ENCODE data around the gene ACKR1. TPM values are rescaled to one million over a fixed set of nuclear protein-coding genes. Genes with fewer than 3 reads are reported as not detected.

The ACKR1 gene, protein sequence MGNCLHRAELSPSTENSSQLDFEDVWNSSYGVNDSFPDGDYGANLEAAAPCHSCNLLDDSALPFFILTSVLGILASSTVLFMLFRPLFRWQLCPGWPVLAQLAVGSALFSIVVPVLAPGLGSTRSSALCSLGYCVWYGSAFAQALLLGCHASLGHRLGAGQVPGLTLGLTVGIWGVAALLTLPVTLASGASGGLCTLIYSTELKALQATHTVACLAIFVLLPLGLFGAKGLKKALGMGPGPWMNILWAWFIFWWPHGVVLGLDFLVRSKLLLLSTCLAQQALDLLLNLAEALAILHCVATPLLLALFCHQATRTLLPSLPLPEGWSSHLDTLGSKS
- not detected for polyA plus RNA-seq (2012; ENCODE audit: insufficient read depth, insufficient read length)

DNA sequence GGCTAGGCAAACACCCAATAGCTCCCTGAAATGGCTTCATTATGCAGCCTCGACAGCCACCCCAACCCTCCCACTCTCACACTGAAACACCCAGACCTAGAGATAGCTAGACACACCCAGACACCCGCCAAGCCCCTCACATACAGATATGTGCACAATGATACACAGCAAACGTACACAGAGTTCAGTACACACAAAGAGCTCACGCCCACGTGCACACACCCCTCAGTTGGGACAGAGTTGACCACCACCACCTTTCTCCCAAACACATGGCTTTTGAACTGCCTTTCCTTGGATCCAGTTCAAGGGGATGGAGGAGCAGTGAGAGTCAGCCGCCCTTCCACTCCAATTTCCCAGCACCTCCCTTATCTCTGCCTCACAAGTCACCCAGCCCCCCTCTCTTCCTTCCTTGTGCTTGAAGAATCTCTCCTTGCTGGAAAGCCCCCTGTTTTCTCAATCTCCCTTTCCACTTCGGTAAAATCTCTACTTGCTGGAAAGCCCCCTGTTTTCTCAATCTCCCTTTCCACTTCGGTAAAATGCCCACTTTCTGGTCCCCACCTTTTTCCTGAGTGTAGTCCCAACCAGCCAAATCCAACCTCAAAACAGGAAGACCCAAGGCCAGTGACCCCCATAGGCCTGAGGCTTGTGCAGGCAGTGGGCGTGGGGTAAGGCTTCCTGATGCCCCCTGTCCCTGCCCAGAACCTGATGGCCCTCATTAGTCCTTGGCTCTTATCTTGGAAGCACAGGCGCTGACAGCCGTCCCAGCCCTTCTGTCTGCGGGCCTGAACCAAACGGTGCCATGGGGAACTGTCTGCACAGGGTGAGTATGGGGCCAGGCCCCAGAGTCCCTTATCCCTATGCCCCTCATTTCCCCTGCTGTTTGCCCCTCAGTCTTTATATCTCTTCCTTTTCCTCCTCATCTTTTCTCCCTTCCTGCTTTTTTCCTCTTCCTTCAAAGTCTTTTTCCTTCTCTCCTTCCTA is at the start of gene ACKR1:
Gene ACKR1 (plus strand): TSS at position 715 of the 981 bp plus-strand sequence. CDS start 85 bp downstream, at position 800.
- DNase-seq (ENCODE audit: low read depth, low spot score), result no peak
- no peak within 1 kb of the TSS for H3K4me3 ChIP-seq (ENCODE audit: low read length)

DNA sequence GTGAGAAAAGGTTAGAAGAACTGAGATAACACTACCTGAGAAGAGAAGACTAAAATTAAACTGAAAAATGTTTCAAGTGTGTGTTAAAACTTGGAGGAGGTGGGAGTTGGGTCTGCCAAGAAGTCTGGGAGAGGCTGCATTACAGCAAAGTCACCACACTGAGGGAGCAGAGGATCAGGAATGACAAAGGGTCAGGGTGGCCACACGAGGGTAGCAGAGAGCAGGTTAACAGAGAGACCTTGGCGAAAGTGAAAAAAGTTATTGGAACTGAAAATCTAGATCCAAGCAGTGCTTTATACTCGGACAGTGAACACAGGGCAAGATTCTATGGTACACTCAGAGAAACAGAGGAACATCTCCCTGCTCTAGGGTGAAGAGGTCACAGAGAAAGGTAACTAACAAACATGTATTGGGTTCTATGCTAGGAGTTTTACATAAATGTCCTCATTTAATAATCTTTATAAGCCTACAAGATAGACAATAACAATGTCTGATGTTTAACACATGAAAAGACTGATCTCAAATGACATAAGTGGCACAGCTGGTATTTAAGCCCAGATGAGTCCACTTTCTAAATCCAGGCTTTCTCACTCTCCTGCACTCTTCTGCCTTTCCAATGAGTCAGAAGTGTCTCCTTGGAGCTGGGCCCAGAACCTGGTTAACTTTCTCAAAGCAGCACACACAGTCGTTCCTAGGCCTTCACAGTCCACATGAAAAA is 43.5 kb upstream of the ACKR1 start:
- DNase-seq (ENCODE audit: low read depth, low spot score), result peak; percentile 55
- no peak overlapping the region for H3K4me3 ChIP-seq (ENCODE audit: low read length)

- H3K4me3 ChIP-seq (ENCODE audit: low read length), result no peak overlapping the region
- no peak for DNase-seq (ENCODE audit: low read depth, low spot score)
Measured at GRCh38 chr1:159161719-159162026, 43.0 kb upstream of the ACKR1 start.

DNA sequence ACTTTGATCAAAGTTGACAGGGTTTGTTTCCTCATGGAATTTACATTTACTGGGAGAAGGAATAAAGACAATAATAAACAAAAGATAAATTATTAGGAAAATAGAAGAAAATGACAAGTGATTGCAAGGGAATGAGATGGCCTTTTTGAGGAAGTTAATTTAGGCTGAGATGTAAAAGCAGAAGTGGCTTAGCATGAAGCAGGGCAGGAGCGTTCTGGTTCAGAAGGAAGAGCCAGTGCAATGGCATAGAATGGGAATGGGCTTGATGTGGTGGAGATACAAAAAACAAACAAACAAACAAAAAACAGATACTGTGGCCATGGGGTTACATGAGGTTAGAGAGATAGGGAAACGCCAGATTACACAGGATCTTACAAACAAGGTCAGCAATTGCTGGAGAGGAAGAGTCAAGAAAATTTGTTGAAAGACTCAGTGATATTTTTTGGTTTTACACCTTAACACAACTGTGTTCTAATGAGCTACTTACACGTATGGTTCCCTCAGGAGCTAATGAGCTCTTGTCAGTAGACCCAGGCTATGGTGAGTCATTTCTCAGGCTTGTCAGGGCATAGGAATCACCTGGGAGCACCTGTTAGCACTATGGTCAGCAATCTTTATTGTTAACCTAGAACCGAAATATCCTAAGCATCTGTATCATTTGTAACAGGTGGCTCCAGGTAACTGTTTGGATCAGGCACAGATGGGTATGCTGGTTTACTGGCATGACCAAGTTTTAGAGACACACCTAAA is 42.0 kb upstream of the ACKR1 start:
- no peak overlapping the region for H3K4me3 ChIP-seq (ENCODE audit: low read length)
- no peak for DNase-seq (ENCODE audit: low read depth, low spot score)

- H3K4me3 ChIP-seq (ENCODE audit: low read length), result no peak overlapping the region
- no peak for DNase-seq (ENCODE audit: low read depth, low spot score)
Measured at GRCh38 chr1:159163614-159164228, 41.0 kb upstream of the ACKR1 start.

DNA sequence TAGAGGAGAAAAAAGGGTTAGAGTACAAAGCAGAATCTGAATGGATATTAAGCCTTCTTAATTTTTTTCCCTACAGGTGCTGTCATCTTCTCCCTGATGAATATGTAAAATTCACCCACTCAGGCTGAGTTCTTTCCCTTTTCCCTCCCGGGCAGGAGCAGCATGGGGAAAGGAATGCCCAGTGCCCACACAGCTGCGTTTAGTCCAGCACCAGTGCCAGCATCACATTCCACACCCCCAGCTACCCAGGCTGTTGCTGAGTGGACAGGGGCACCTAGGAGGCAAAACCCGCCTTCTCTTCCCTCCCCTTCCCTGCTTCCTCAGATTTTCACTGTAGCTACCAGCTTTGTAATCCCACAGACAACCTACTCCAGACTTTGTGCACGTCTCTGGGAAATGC is 36.6 kb upstream of the ACKR1 start:
- DNase-seq (ENCODE audit: low read depth, low spot score), result no peak
- no peak overlapping the region for H3K4me3 ChIP-seq (ENCODE audit: low read length)

- no peak for DNase-seq (ENCODE audit: low read depth, low spot score)
- no peak overlapping the region for H3K4me3 ChIP-seq (ENCODE audit: low read length)
Measured at GRCh38 chr1:159170639-159171038, 34.0 kb upstream of the ACKR1 start.

- no peak within 1 kb of the TSS for H3K4me3 ChIP-seq (ENCODE audit: low read length)
- DNase-seq (ENCODE audit: low read depth, low spot score), result no peak
Measured at GRCh38 chr1:159171254-159171687, 33.4 kb upstream of the ACKR1 start, which contains the start of gene CADM3. TSS of gene CADM3 (plus strand) at chr1:159171615. CDS start at chr1:159171766, 151 bp downstream.

- no peak overlapping the region for H3K4me3 ChIP-seq (ENCODE audit: low read length)
- DNase-seq (ENCODE audit: low read depth, low spot score), result no peak
Measured at GRCh38 chr1:159171688-159172501, 32.8 kb upstream of the ACKR1 start.

GRCh38 chr1:159172614-159173291 is 31.9 kb upstream of the ACKR1 start:
- H3K4me3 ChIP-seq (ENCODE audit: low read length), result no peak overlapping the region
- no peak for DNase-seq (ENCODE audit: low read depth, low spot score)

DNA sequence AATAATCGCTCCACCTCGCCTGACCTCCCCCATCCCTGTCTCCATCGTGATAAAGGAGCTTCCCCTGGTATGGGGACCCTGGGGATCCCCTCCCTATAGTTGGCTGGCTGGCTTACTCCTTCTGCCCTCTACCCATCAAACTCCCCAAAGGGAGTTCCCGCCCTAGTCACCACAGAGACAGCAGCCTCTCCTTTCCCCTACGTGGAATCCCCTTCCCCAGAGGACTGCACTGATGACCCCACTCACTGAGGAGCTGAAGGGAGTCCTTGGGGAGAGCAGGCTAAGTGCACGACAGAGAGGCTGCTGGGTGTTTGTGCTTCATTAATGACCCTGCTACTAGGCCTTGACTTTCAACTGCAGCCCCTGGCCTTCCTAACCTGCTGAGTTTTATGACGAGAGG is 31.4 kb upstream of the ACKR1 start:
- no peak overlapping the region for H3K4me3 ChIP-seq (ENCODE audit: low read length)
- DNase-seq (ENCODE audit: low read depth, low spot score), result no peak

- H3K4me3 ChIP-seq (ENCODE audit: low read length), result no peak overlapping the region
- no peak for DNase-seq (ENCODE audit: low read depth, low spot score)
Measured at GRCh38 chr1:159175571-159175970, 29.1 kb upstream of the ACKR1 start.

DNA sequence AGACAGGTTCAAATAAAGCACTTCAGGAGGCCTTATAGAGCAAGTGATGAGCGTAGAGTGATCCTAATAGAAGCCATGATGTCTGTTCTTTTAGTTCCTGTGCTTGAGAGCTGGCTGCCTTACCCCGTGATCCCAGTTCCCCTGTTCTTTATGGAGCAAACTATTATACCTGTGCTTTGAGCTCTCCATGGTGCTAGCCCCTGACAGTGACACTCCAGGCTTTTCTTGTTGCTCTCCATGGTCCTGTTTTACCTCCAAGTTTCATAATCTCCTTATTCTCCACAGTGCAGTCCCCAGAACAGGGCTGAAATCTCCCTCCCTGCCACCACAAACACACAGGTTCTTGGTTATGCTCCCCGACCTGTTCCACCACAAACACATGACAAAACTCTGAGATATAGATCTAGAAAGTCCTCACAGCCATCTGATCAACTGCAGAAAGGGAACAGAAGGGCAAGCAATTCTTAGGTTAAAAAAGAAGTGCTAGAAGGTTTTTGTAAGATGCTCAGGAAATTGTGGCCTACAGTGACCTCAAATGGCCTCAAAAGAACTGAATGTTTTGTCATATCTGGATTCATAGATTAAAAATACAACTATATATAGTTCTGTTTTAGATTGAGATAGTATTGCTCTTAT is 27.3 kb upstream of the ACKR1 start:
- no peak overlapping the region for H3K4me3 ChIP-seq (ENCODE audit: low read length)
- peak; percentile 81 for DNase-seq (ENCODE audit: low read depth, low spot score)

DNA sequence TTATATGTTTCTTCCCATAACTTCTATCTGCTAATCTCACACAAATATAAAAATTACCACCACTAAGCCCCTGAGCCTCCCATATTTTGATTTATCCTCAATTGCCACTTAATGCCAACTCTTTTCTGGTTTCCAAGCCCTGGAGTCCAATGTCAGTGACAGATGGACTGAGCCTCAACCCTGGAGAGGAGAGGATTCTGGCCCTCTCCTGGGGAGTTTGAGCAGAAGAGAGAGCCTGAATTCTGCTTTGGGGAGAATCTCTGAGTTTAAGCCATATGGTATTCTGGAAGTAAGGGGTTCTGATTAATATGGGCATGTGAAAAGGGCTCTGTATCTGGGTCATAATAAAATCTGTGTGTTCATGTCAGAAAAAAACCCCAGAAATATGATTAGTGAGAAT is 24.8 kb upstream of the ACKR1 start:
- no peak overlapping the region for H3K4me3 ChIP-seq (ENCODE audit: low read length)
- no peak for DNase-seq (ENCODE audit: low read depth, low spot score)

DNA sequence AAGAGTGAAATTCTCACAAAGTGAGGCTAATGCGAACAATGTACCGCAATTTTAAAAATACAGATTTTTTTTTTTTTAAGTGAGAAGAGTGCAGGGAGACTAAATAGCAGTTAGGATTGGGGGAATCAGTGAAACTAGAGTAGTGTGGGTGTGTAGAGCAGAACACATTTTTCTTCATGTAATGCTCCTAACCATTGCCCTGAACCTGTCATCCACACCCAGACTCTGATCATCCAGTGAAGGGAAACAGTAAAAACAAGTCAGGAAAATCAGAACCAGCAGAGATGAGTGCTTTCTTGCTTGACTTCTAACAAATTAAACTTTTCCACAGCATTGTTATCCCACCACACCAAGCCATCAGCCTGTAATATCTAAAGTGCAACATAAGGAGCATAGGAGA is 24.2 kb upstream of the ACKR1 start:
- no peak overlapping the region for H3K4me3 ChIP-seq (ENCODE audit: low read length)
- no peak for DNase-seq (ENCODE audit: low read depth, low spot score)

DNA sequence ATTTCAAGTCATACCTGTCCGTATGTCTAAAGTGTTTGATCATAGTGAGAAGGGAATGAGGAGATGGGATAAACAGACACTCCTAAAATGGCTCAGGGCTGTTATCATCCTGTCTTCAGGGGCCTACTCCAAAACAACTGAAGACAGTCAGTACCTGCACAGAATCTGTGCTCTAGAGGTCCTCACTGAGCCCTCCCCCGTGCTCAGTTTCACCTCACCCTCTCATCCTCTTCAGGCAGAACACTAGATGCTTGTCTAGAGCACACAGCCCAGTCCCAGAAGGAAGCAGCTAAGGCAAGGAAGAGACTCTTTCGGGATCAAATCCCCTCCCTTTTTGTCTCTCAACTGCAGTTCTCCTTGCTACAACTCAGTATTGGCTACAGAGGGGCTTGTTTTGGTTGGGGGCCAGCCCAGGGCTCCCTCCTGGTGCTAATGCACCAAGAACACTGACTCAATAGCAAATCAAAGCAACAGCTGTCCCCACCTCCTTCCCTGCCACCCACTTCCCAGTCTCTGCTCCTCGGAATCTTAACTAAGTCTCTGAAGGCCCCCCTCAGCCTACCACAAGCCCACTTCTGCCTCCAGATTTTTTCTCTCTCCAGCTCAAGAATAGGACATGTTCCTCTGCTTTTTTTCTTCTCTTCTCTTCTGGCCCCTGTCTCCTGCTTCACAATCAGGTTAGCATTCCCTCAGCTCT is 23.2 kb upstream of the ACKR1 start:
- DNase-seq (ENCODE audit: low read depth, low spot score), result no peak
- H3K4me3 ChIP-seq (ENCODE audit: low read length), result no peak overlapping the region

Measured in Jurkat, Clone E6-1 (cell line).